IgD-negative memory B cell (primary cell): ENCODE data around the gene EIF4E1B. TPM values are rescaled to one million over a fixed set of nuclear protein-coding genes. Genes with fewer than 3 reads are reported as not detected.
A peak's percentile ranks its signal among the peaks of the same experiment; 100 is the strongest.
"Not testable (repeated sequence)": the region's sequence is repeated elsewhere in the genome, so short reads cannot be mapped to it uniquely, and the experiment has no call there.

Experiments used
- H3K27ac Mint-ChIP-seq, 3 donors: one replicate each; pipeline ENCODE4 v1.8.0; 2020 to 2022; ENCODE audit warnings: mild to moderate bottlenecking in 3 of 3, mixed read lengths in 3 of 3, moderate library complexity in 1 of 3
- H3K27me3 Mint-ChIP-seq: one replicate; pipeline ENCODE4 v1.8.0; 2021; ENCODE audit warnings: mixed read lengths
- H3K36me3 Mint-ChIP-seq: one replicate; pipeline ENCODE4 v1.8.0; 2020; ENCODE audit warnings: mild to moderate bottlenecking, mixed read lengths
- H3K4me1 Mint-ChIP-seq, 3 donors: one replicate each; pipeline ENCODE4 v1.8.0; 2020 to 2022; ENCODE audit warnings: mixed read lengths in 3 of 3, mild to moderate bottlenecking in 1 of 3
- H3K4me3 Mint-ChIP-seq, 4 donors: one replicate each; pipeline ENCODE4 v1.8.0; 2020 to 2022; ENCODE audit warnings: mild to moderate bottlenecking in 4 of 4, mixed read lengths in 4 of 4, moderate library complexity in 3 of 4
- H3K9me3 Mint-ChIP-seq, 3 donors: one replicate each; pipeline ENCODE4 v1.8.0; 2020 to 2021; ENCODE audit warnings: mixed read lengths in 3 of 3, mild to moderate bottlenecking in 1 of 3
- polyA plus RNA-seq: library from polyadenylated mRNA; unstranded; fragments of 300-500 nt; fragmentation: Illumina TruSeq; gene quantifications from one replicate; pipeline ENCODE4 v1.2.3, GENCODE V29; 2021

The EIF4E1B gene
- polyA plus RNA-seq, 1 donor from 2014 or later = not detected

DNA sequence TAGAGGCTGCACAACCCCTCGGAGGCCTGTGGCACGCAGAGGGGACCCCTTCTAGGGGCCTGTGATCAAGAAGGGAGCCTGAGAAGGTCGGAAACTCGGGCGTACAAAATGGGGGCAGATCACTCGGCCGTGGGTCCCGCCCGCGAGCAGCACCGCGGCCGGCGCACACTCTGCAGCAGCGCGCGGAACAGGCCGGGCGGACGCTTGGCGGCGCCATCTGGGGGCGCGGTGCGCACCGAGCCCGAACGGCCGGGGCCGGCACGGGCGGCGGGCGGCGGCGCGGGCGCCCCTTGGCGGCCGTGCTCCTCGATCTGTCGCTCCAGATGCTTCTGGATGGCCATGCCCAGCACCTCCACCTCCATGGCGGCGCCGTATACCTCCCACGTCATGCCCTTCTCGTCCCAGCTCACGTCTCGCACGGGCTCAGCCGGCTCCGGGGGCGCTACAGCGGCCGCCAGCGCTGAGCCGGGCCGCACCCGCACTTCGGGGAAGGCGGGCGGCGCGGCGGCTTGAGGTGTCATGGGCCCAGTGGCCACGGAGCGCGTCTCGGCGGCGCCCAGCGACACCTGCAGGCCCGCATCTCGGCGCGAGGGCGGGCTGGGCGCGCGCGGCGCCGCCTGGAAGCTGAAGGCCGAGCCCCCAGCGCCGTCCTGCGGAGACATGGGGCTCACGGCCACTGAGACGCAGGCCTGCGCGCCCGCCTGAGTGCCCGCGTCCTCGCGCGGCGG lies 33.6 kb upstream of the EIF4E1B start:
- peak overlapping the region in 1 of 3 donors; percentile 35 for H3K27ac Mint-ChIP-seq
- H3K4me3 Mint-ChIP-seq = peak overlapping the region; percentile 48 to 86 (median 75)
- no peaks in the 10 kb centered on the region for H3K27me3 Mint-ChIP-seq
- H3K36me3 Mint-ChIP-seq = peaks cover 6% of the 10 kb centered on the region
- peaks cover 0 to 2% (median 0%) of the 10 kb centered on the region in 3 donors for H3K4me1 Mint-ChIP-seq
- no peaks in the 10 kb centered on the region for H3K9me3 Mint-ChIP-seq

DNA sequence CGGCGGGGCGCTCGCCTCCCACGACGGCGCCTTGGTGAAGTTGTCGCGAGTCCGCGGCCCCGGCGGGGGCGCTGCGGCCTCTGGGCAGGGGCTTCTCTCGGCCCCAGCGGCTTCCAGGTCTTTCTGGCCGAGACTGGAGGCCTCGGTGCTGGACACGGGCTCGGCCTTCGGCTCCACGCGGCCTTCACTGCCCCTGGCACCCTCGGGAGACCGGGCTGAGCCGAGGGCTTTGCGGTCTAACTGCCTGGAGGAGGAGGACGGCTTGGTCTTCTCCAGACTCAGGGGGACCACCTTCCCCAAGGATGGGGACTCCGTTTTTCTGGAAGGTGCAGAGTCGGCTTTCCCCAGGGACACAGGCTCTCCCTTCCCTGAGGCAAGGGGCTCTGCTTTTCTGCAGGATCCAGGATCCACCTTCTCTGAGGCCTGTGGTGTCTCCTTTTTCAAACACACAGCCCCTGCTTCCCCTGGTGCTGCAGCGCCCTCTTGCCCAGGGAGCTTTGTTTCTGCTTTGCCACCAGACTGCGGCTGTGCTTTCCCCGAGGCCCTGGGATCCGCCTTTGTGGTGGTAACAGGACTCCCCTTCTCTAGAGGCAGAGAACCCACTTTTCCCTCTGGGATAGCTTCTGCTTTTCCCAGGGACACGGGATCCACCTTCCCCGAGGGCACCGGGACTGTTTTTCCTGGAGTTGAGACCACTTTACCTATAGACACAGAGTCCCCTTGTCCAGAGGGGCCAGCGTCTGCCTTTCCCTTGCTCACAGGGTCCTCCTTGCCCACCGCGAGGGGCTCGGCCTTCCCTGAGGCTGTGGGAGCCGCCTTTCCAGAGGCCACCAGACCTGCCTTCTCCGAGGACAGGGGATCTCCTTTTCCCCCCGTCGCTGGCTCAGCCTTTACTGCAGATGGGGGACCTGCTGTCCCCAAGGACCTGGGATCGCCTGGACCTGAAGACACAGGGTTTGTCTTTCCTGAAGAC lies 32.8 kb upstream of the EIF4E1B start:
- Mint-ChIP-seq H3K9me3 (no peaks in the 10 kb centered on the region), H3K4me1 (peaks cover 0 to 2% (median 0%) of the 10 kb centered on the region in 3 donors), H3K36me3 (peaks cover 6% of the 10 kb centered on the region), H3K27ac (no peak overlapping the region), H3K4me3 (peak overlapping the region in 3 of 4 donors; percentile 21 to 72 (median 71)), H3K27me3 (no peaks in the 10 kb centered on the region)

DNA sequence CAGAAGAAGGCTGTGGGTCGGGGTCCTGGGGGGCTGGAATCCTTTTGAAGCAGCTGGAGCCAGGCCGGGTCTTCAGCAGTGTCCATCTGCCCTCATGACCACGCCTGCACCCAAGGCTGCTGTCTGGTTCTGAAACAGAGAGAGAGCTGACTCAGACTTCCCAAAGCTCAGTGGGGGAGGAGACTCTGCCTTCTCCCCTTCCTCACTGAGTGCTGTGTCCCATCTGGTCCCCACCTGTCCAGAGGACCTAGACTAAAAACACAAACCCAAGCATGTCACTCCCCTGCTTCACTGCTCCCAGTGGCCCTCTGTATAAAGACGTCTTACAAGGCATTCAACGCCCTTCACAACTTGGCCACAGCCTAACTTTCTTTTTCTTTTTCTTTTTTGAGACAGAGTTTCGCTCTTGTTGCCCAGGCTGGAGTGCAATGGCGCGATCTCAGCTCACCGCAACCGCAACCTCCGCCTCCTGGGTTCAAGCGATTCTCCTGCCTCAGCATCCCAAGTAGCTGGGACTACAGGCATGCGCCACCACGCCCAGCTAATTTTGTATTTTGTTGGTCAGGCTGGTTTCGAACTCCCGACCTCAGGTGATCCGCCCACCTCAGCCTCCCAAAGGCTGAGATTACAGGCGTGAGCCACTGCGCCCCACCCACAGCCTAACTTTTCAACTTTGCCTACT lies 30.6 kb upstream of the EIF4E1B start:
- H3K36me3 Mint-ChIP-seq, H3K27me3 Mint-ChIP-seq, H3K4me1 Mint-ChIP-seq, H3K27ac Mint-ChIP-seq, H3K9me3 Mint-ChIP-seq, H3K4me3 Mint-ChIP-seq: not testable (repeated sequence)

DNA sequence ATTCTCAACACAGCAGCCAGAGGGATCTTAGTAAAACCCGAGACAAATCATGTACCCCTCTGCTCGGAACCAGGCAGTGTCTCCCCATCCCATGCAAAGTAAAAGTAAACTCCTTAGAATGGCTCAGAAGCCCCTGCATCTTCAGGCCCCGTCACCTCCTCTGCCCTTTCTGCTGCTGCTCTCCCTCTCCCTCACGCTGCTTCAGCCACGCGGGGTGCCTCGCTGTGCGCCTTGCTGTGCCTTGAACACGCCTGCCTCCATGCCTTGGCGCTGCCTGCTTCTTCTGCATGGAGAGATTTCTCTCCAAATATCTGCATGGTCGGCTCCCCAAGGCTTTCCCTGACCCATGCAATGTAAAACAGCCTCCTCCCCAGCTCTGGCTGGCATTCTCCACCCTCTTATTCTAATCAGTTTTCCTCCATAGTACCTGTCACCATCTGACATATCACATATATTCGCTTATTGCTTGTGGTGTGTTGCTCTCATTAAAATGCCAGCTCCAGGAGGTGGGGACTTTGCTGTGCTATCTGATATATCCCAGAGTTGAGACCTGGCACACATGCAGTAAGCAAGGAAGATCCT lies 28.5 kb upstream of the EIF4E1B start:
- H3K4me1 Mint-ChIP-seq = peaks cover 0 to 2% (median 0%) of the 10 kb centered on the region in 3 donors
- H3K4me3 Mint-ChIP-seq = peak overlapping the region in 1 of 4 donors; percentile 24
- peaks cover 4% of the 10 kb centered on the region for H3K36me3 Mint-ChIP-seq
- H3K27me3 Mint-ChIP-seq = no peaks in the 10 kb centered on the region
- H3K27ac Mint-ChIP-seq = no peak overlapping the region
- no peaks in the 10 kb centered on the region for H3K9me3 Mint-ChIP-seq

DNA sequence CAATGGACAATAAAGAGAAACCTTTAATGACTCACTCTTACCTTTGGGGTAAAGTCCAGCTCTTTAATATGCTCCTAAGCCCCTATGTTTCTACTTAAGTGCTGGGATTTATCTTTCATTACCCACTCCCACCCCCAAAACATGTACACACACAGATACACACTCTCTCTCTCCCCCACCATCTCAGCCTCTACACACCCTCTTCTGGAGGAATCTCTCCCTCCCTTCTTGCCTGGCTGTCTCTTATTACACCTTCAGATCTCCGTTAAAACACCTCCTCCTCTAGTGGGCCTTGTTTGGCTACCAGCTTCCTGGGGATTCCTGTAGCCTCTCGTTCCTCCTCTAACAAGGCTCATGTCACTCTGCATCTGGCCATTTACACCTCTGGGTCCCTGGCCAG lies 27.4 kb upstream of the EIF4E1B start:
- Mint-ChIP-seq H3K4me1 (peaks cover 0 to 2% (median 0%) of the 10 kb centered on the region in 3 donors), H3K36me3 (peaks cover 4% of the 10 kb centered on the region), H3K27ac (no peak overlapping the region), H3K27me3 (no peaks in the 10 kb centered on the region), H3K4me3 (no peak overlapping the region), H3K9me3 (no peaks in the 10 kb centered on the region)

DNA sequence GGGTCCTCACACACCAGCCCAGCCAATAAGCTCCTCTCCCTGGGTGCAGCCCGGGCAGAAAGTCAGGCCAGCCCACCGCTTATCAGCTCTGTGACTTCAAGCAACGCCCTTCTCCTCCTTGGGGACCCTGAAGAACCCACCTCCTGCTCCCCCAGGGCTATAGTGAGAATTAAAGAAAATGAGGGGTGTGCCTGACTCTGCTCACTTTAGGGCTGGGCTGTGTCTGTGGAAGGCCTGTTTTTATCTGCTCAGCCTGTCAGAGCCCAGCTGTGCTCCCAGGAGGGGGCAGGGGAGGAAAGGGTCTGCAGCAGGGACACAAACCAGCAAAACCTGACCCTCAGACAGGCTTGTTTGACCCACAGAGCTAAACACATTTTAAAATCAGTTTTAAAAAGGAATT lies 24.4 kb upstream of the EIF4E1B start:
- H3K27me3 Mint-ChIP-seq = no peaks in the 10 kb centered on the region
- peaks cover 0 to 7% (median 5%) of the 10 kb centered on the region in 3 donors for H3K4me1 Mint-ChIP-seq
- H3K4me3 Mint-ChIP-seq = peak overlapping the region in 1 of 4 donors; percentile 72
- H3K36me3 Mint-ChIP-seq = no peaks in the 10 kb centered on the region
- no peaks in the 10 kb centered on the region for H3K9me3 Mint-ChIP-seq
- no peak overlapping the region for H3K27ac Mint-ChIP-seq

DNA sequence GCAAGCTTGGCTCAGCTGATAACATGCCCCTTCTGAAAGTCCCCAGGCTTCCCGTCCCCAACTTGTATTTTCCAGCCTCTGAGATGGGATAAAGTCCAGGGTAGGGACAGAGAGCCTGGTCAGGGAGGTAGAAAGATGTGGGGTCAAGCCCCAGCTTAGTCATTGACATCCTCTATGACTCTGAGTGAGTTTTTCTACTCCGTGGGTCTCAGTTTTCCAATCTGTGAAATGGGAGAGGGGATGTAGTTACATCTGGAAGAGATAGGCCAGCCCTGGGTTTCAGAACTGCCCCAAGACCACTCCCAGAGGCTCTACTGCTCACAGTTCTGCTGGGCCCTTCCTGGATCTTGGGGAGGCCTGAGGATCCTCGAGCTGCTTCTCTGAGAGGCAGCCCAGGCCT lies 23.6 kb upstream of the EIF4E1B start:
- Mint-ChIP-seq H3K4me3 (peak overlapping the region in 1 of 4 donors; percentile 72), H3K4me1 (peaks cover 0 to 7% (median 5%) of the 10 kb centered on the region in 3 donors), H3K36me3 (no peaks in the 10 kb centered on the region), H3K9me3 (peaks cover 0 to 2% (median 0%) of the 10 kb centered on the region in 3 donors), H3K27me3 (peaks cover 4% of the 10 kb centered on the region), H3K27ac (no peak overlapping the region)

DNA sequence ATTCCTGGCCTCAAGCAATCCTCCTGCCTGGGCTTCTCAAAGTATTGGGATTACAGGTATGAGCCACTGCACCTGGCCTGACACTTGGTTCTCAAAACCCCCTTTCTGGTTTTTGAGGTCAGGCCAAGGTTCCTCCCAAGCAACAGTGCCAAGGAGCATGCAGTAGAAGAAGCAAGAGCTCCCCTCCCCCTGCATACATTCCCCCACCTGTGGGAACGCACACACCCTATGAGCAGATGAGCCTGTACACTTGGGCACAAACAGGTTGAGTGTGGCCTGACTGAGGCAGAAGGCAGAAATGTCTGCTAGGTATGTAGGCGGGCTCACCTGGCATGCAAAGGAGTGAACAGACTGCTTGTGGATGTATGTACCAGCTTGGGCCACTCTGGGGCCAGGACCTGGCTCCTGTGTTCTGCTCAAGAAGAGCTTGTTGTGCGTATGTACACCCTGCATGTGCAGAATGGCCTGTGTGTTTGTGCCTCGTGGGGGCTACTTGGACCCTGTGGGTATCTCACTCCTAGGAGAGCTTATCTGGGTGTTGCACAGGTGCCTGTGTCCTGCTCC lies 22.3 kb upstream of the EIF4E1B start:
- H3K4me3 Mint-ChIP-seq = peak overlapping the region; percentile 72 to 95 (median 94)

DNA sequence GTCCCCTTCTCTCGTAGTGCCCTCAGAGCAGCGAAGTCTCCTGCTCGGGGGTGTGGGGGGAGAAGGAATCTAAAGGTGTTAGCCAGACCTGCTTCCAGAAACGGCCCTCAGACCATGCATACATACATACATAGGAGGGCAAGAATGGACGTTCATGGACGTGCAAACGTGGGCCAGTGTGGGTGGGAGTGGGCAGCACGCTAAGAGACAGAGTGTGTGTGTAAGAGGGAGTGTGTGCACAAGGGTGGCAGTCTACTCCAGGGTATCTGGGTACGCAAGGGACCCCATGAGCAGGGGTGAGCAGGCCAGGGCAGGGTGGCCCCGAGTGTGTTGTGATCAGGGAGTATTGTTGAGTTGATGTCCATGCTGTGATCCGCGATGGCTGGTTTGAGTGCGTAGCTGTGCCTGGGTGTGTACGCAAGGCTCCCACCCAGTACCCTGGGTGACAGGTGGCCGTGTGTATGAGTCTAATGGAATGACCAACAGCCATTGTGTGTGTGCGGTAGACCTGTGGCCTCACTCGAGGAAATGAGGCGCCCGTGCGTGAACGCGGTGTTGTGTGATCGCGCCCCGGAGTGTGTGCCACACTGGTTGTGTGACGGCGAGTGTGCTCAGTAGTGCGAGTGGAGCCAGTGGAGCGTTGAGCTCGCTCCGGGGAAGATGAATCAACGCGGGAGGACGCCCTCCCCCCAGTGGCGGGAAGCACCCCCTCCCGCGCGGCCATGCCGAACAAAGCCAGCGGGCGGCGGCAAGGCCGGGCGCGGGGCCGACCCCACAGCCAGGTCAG lies 21.3 kb upstream of the EIF4E1B start:
- H3K36me3 Mint-ChIP-seq = no peaks in the 10 kb centered on the region
- H3K27ac Mint-ChIP-seq = peak overlapping the region; percentile 7 to 57 (median 46)
- H3K4me3 Mint-ChIP-seq = peak overlapping the region; percentile 72 to 95 (median 94)
- H3K9me3 Mint-ChIP-seq = peaks cover 0 to 2% (median 0%) of the 10 kb centered on the region in 3 donors
- H3K27me3 Mint-ChIP-seq = peaks cover 14% of the 10 kb centered on the region
- H3K4me1 Mint-ChIP-seq = peaks cover 0 to 7% (median 5%) of the 10 kb centered on the region in 3 donors

More for the DNA sequence above, 22.3 kb upstream of the EIF4E1B start:
- Mint-ChIP-seq H3K4me1 (peaks cover 0 to 7% (median 5%) of the 10 kb centered on the region in 3 donors), H3K36me3 (no peaks in the 10 kb centered on the region), H3K27ac (peak overlapping the region in 1 of 3 donors; percentile 7), H3K27me3 (peaks cover 11% of the 10 kb centered on the region), H3K9me3 (peaks cover 0 to 2% (median 0%) of the 10 kb centered on the region in 3 donors)

DNA sequence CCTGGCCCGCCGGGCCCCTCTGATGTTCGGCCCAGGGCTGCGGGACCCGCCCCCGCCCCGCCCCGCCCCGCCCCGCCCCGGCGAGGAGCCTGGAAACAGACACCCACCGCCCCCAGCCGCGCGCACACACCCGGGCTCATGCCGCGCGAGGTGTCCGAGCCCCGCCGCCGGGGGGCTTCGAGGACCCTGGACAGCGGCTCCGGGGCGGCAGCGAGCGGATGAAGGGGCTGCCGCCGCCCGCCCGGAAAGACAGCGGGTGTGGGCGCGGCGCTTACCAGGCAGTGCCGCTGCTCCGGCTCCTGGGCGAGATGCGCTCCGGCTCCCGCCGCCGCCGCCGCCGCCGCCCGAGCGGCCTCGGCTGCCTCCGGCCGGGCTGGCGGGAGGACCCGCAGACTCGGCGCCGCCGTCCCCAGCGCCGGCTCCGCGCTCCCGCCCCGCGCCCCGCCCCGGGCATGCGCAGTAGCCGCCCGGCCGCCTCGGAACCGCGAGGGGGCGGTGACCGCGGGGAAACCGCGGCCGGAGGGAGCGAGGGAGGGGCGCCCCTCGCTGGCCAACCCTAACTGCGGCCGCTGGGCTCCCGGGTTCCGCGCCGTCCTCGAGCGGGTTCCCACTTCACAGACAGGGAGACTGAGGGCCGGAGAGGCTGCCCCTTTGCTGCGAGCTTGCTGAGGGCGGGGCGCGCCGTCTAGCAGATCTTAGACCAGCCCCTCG lies 20.6 kb upstream of the EIF4E1B start, which contains the start of gene GPRIN1:
Gene GPRIN1, minus strand, starts transcription at position 433 of the 711 bp plus-strand sequence. CDS start 10,322 bp downstream, outside the sequence.
- H3K4me3 Mint-ChIP-seq = peak within 1 kb of the TSS; percentile 83 to 95 (median 94)
- no peaks in the 10 kb centered on the region for H3K36me3 Mint-ChIP-seq
- peak within 1 kb of the TSS; percentile 46 to 82 (median 57) for H3K27ac Mint-ChIP-seq
- H3K4me1 Mint-ChIP-seq = peaks cover 0 to 7% (median 5%) of the 10 kb centered on the region in 3 donors
- peaks cover 14% of the 10 kb centered on the region for H3K27me3 Mint-ChIP-seq
- peaks cover 0 to 2% (median 0%) of the 10 kb centered on the region in 3 donors for H3K9me3 Mint-ChIP-seq

DNA sequence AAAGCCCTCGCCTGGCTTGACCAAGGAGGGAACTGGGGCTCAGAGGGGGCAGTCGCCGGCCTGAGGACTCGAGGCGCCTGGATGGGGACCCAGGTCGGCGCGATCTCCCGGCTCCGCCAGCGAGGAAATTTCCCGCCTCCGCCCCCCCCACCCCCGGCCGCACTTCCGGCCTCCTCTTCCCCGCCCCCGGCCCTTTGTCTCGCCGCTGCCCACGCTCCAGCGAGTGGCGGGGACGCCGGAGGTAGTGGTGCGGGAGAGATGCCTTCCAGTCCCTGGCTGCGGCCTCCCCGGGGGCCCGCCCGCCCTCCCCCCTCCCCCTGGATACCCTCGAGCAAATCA lies 20.1 kb upstream of the EIF4E1B start:
- peak overlapping the region in 1 of 3 donors; percentile 82 for H3K27ac Mint-ChIP-seq
- peak overlapping the region; percentile 76 to 88 (median 84) for H3K4me3 Mint-ChIP-seq
- H3K27me3 Mint-ChIP-seq = peaks cover 17% of the 10 kb centered on the region
- no peaks in the 10 kb centered on the region for H3K36me3 Mint-ChIP-seq
- peaks cover 0 to 7% (median 5%) of the 10 kb centered on the region in 3 donors for H3K4me1 Mint-ChIP-seq
- peaks cover 0 to 2% (median 0%) of the 10 kb centered on the region in 3 donors for H3K9me3 Mint-ChIP-seq

DNA sequence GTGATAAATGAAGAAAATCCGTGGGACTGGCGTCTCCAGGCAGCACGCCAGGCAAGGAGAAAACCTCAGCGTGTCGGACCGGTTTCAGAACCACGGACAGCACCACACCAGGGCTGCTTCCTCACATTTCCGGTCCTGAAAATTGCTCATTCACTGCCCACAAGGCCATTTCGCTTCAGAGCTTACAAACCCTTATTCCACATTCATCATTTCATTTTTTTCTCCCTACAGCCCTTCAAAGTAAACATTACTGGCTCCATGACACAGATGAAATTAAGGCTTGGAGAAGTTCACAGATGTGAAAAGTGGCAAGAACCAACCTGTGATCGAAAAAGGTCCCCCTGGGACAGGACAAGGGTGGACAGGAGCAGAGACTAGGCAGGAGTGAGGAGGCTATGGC lies 19.0 kb upstream of the EIF4E1B start:
- H3K27ac Mint-ChIP-seq = no peak overlapping the region
- H3K27me3 Mint-ChIP-seq = peaks cover 26% of the 10 kb centered on the region
- H3K36me3 Mint-ChIP-seq = no peaks in the 10 kb centered on the region
- H3K4me1 Mint-ChIP-seq = peaks cover 0 to 7% (median 5%) of the 10 kb centered on the region in 3 donors
- H3K4me3 Mint-ChIP-seq = peak overlapping the region in 3 of 4 donors; percentile 9 to 83 (median 33)
- H3K9me3 Mint-ChIP-seq = peaks cover 0 to 2% (median 0%) of the 10 kb centered on the region in 3 donors

DNA sequence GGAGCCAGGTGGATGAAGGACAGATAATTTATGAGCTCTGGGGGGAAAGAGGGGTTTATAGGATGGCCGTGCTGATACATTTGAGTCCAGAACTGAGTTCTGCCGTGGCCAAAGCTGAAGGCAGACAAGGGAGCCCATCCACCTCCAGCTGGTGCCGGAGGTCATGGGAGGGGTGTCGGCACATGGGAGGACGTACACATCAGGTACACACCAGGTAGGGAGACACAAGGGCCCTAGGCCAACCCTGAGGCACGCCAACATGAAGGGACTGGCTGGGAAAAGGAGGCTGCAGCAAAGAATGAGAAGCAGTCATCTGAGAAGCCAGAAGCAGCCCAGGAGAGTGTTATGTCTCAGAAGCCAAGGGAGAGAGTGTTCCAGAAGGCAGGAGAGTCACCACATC lies 18.5 kb upstream of the EIF4E1B start:
- Mint-ChIP-seq H3K9me3 (peaks cover 0 to 2% (median 0%) of the 10 kb centered on the region in 3 donors), H3K27ac (no peak overlapping the region), H3K36me3 (no peaks in the 10 kb centered on the region), H3K4me3 (peak overlapping the region in 2 of 4 donors; percentile 30 to 83), H3K4me1 (peaks cover 0 to 7% (median 5%) of the 10 kb centered on the region in 3 donors), H3K27me3 (peaks cover 30% of the 10 kb centered on the region)
